Panc1 (cell line): Measurements from ENCODE around the gene PDCD4. TPM values are rescaled to one million over a fixed set of nuclear protein-coding genes. Genes with fewer than 3 reads are reported as not detected.

Experiments used
- ATAC-seq: fragments of 200-7000 bp; cut with Tn5 transposase; 2 replicates; pipeline ENCODE4 v1.9.1; 2020; ENCODE audit warnings: mild to moderate bottlenecking, moderate library complexity
- BruUV-seq: library from RNA; stranded (reverse); fragments of 400-500 nt; replicated peaks from 2 replicates; lab custom pipeline; 2021; lab: Mats Ljungman, UMichigan
- CTCF ChIA-PET: fragments of 300-600 bp; sonication (Branson Sonifier 250); formaldehyde crosslinking; loops from one replicate; lab custom pipeline; 2022; ENCODE audit warnings: antibody characterized with exemption; lab: Charles Lee
- POLR2A ChIA-PET: fragments of 300-600 bp; sonication (Branson Sonifier 250); formaldehyde crosslinking; loops from one replicate; lab custom pipeline; 2022; ENCODE audit warnings: antibody characterized with exemption; lab: Charles Lee
- DNase-seq: peaks from one replicate; pipeline ENCODE4 v3.0.0-alpha.2; 2010; ENCODE audit warnings: low read depth, low spot score
- H3K27ac ChIP-seq: 2 replicates; pipeline ENCODE4 v1.5.1; 2011; ENCODE audit warnings: mild to moderate bottlenecking, low read length, inconsistent platforms
- H3K27me3 ChIP-seq: fragments of 200-500 bp; sonication (Bioruptor generic); 2 replicates; pipeline ENCODE4 v1.6.0; 2014; ENCODE audit warnings: low read length, inconsistent platforms; ENCODE audit not compliant: control insufficient read depth, insufficient read depth
- H3K36me3 ChIP-seq: fragments of 200-500 bp; sonication (Bioruptor generic); 2 replicates; pipeline ENCODE4 v1.5.1; 2014; ENCODE audit warnings: inconsistent platforms, mild to moderate bottlenecking, low read length, moderate library complexity; ENCODE audit not compliant: control insufficient read depth, insufficient read depth
- H3K4me1 ChIP-seq: 2 replicates; pipeline ENCODE4 v1.5.1; 2011; ENCODE audit warnings: inconsistent platforms, mild to moderate bottlenecking, low read length, moderate library complexity; ENCODE audit not compliant: control insufficient read depth, insufficient read depth
- H3K4me3 ChIP-seq, 2 experiments: 2 replicates each; pipeline ENCODE4 v1.5.1; 2011 to 2012; ENCODE audit warnings: low read depth in 2 of 2, low read length in 2 of 2, mild to moderate bottlenecking in 2 of 2, inconsistent platforms in 1 of 2, moderate library complexity in 1 of 2
- H3K9me3 ChIP-seq: fragments of 200-500 bp; sonication (Bioruptor generic); 2 replicates; pipeline ENCODE4 v1.5.1; 2014; ENCODE audit warnings: low read depth, mild to moderate bottlenecking, inconsistent platforms, low read length, moderate library complexity; ENCODE audit not compliant: control insufficient read depth, insufficient read depth
- CTCF ChIP-seq: fragments of 450-650 bp; IDR thresholded peaks from 2 replicates; pipeline ENCODE4 v1.5.1; 2017; ENCODE audit warnings: mild to moderate bottlenecking
- POLR2AphosphoS5 ChIP-seq: IDR thresholded peaks from 2 replicates; pipeline ENCODE4 v1.6.1; 2012; ENCODE audit warnings: mild to moderate bottlenecking, low read depth, low read length, moderate library complexity
- SIN3A ChIP-seq: IDR thresholded peaks from 2 replicates; pipeline ENCODE4 v1.6.1; 2012; ENCODE audit warnings: low read depth, mild to moderate bottlenecking, low read length, moderate library complexity, borderline replicate concordance; ENCODE audit not compliant: insufficient read depth
- TCF7L2 ChIP-seq: IDR thresholded peaks from 2 replicates; pipeline ENCODE4 v1.6.1; 2011; ENCODE audit warnings: mild to moderate bottlenecking, low read depth, low read length, inconsistent platforms
- in situ Hi-C: cut with HindIII; loops from 2 replicates; pipeline ENCODE4 v1.10.0; 2016; ENCODE audit warnings: low sequenced_read_pairs, low pct_unique_long_range_greater_than_20kb
- intact Hi-C: fragments of 100-400 bp; cut with micrococcal nuclease; formaldehyde crosslinking; loops from one replicate; pipeline ENCODE4 v1.10.0; 2022; ENCODE audit not compliant: unreplicated experiment
- total RNA-seq: library from RNA; stranded (reverse); gene quantifications from one replicate; pipeline ENCODE4 v1.2.1, GENCODE V29; 2021; ENCODE audit not compliant: unreplicated experiment
- TF ChIP-seq, protein P1 (sequence below), 2 experiments: IDR thresholded peaks; 2 replicates each; pipeline ENCODE4 v1.6.1; 2011 to 2012; ENCODE audit warnings: low read depth in 2 of 2, control low read depth in 1 of 2, low read length in 1 of 2, mild to moderate bottlenecking in 1 of 2, moderate library complexity in 1 of 2; ENCODE audit not compliant: insufficient read depth in 1 of 2

PDCD4 gene
- total RNA-seq, 1 experiment from 2014 or later = 33.6 TPM

DNA sequence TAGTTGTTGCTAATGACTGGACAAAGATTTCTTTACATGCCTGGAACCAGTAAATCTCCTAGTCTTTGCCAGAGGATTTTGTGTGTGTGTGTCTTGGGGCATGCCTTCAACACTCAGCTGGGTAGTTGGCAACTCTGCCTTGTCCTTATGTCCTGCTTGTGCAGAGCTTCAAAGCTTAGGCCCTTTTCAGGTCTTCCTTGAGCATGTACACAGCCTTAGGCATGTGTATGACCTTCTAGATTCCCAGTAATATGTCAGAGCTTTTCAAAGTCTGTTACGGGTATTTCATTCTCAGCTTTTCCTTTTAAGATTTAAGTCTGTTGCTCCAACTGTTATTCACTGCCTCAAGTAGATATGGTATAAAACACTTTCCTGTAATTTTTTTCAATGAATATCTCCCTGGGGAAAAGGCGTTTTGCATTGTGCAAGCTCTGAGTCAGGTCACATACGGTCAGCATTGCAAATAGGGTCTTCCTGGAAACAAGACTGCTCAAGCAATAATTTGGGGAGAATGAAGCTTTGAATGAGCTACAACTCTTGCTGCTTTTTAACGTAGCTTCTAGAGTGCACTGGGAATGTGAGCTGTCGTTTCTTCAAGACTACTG is 73.2 kb downstream of the PDCD4 start:
- ATAC-seq = no peak
- intact Hi-C loops = no loop called here
- H3K4me3 ChIP-seq = no peak overlapping the region
- H3K27me3 ChIP-seq = no peaks in the 10 kb centered on the region
- H3K36me3 ChIP-seq = no peaks in the 10 kb centered on the region
- in situ Hi-C loops = no loop called here
- TF ChIP-seq TCF7L2 (no peak), CTCF (no peak), SIN3A (no peak), POLR2AphosphoS5 (no peak)
- TF ChIP-seq, protein P1, sequence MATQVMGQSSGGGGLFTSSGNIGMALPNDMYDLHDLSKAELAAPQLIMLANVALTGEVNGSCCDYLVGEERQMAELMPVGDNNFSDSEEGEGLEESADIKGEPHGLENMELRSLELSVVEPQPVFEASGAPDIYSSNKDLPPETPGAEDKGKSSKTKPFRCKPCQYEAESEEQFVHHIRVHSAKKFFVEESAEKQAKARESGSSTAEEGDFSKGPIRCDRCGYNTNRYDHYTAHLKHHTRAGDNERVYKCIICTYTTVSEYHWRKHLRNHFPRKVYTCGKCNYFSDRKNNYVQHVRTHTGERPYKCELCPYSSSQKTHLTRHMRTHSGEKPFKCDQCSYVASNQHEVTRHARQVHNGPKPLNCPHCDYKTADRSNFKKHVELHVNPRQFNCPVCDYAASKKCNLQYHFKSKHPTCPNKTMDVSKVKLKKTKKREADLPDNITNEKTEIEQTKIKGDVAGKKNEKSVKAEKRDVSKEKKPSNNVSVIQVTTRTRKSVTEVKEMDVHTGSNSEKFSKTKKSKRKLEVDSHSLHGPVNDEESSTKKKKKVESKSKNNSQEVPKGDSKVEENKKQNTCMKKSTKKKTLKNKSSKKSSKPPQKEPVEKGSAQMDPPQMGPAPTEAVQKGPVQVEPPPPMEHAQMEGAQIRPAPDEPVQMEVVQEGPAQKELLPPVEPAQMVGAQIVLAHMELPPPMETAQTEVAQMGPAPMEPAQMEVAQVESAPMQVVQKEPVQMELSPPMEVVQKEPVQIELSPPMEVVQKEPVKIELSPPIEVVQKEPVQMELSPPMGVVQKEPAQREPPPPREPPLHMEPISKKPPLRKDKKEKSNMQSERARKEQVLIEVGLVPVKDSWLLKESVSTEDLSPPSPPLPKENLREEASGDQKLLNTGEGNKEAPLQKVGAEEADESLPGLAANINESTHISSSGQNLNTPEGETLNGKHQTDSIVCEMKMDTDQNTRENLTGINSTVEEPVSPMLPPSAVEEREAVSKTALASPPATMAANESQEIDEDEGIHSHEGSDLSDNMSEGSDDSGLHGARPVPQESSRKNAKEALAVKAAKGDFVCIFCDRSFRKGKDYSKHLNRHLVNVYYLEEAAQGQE (IDR thresholded peaks at IDR 0.05; ENCODE audit: insufficient read depth in 1 of 2, low read depth in 2 of 2, low read length in 1 of 2) = no peak
- H3K27ac ChIP-seq = no peak overlapping the region
- ChIA-PET POLR2A (interaction anchor here (0.6 kb wide), 1 partner anchor 13 kb away, joined by 3 read pairs; no protein-coding TSS in a partner anchor), CTCF (no interaction called here)
- H3K9me3 ChIP-seq = no peaks in the 10 kb centered on the region
- BruUV-seq = no TSS peak
- H3K4me1 ChIP-seq = no peaks in the 10 kb centered on the region
- DNase-seq = no peak

DNA sequence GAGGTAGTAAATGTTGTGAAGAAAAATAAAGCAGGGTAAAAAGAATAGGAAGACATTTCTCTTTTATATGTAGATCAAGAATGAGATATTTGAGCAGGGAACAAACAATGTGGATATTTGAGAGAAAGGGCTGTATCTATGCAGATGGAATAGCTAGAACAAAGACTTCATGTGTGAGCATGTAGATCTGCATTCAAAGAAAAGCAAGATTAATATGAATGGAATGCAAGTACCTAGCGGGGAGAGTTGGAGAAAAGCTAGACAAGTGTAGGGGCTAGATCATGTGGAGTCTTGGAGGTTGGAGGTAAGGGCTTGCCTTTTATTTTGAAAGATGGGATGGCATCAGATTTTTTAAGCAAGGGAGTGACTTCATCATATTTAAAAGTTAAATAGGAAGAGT is 74.8 kb downstream of the PDCD4 start:
- no peaks in the 10 kb centered on the region for H3K4me1 ChIP-seq
- DNase-seq (no peak), ATAC-seq (no peak)
- no peaks in the 10 kb centered on the region for H3K36me3 ChIP-seq
- in situ Hi-C loops (no loop called here), intact Hi-C loops (no loop called here)
- ChIA-PET CTCF (no interaction called here), POLR2A (no interaction called here)
- BruUV-seq = no TSS peak
- TF ChIP-seq, protein P1 (IDR thresholded peaks at IDR 0.05; ENCODE audit: insufficient read depth in 1 of 2, low read depth in 2 of 2, low read length in 1 of 2) = no peak
- TF ChIP-seq SIN3A (no peak), CTCF (no peak), POLR2AphosphoS5 (no peak)
- H3K27ac ChIP-seq = no peak overlapping the region
- H3K27me3 ChIP-seq = no peaks in the 10 kb centered on the region
- no peaks in the 10 kb centered on the region for H3K9me3 ChIP-seq
- H3K4me3 ChIP-seq = no peak overlapping the region
